ENCODE results near the gene CDH3.

DNA sequence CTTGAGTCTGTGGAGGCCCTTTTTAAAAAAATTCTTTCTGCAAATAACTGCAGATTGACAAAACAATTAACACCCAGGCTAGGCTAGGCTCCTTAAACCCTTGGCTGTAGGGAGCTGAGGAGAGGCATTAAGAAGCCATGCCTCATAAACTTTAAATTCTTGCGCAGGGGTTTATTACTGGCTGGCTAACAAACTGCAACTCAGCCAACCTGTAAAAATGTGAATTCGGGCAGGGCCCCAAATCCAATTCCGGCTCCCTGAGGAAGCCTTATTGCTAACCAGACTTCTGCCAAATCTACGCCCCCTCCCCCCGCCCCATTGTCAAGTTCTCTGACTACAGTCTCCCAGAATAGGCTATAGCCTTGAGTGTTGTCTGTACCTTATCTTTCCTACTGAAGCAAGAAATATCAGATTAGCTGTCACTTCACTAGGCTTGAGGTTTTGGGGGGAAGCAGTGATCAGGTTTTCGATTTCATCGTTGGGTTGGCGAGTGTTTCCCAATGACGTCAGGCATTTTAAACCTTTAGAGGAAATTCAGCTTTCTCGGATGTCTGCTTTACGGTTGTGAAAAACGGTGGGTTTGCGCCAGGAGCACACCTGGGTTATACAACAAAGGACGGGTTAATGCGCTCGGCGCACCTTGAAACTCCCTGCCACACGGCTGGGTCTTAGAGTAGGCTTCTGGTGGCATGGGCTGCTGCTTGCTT is 2.0 kb downstream of the CDH3 start:
- no peak for TF ChIP-seq CTCF (IDR thresholded peaks at IDR 0.05; ENCODE audit: low read depth, low read length, poor library complexity, severe bottlenecking)
- no peak for TF ChIP-seq EZH2phosphoT487 (IDR thresholded peaks at IDR 0.05; ENCODE audit: borderline replicate concordance, low read length)

All from DOHH2 (cell line).